ENCODE measurements around the gene ANTXR2.
"Not testable (repeated sequence)": the region's sequence is repeated elsewhere in the genome, so short reads cannot be mapped to it uniquely, and the experiment has no call there.

The ANTXR2 gene

GRCh38 chr4:79899481-79899880, 173.5 kb downstream of the ANTXR2 start:
- in situ Hi-C loops (cut with HindIII; ENCODE audit: low pct_unique_long_range_greater_than_20kb, low sequenced_read_pairs) = no loop called here
- no peak for DNase-seq (ENCODE audit: low read depth in 1 of 2, low spot score in 1 of 2)
- TF ChIP-seq JUND (IDR thresholded peaks at IDR 0.05; ENCODE audit: low read depth) = no peak

GRCh38 chr4:79898055-79898454, 175.0 kb downstream of the ANTXR2 start:
- DNase-seq (ENCODE audit: low read depth in 1 of 2, low spot score in 1 of 2) = no peak
- in situ Hi-C loops (cut with HindIII; ENCODE audit: low pct_unique_long_range_greater_than_20kb, low sequenced_read_pairs) = no loop called here
- TF ChIP-seq JUND (IDR thresholded peaks at IDR 0.05; ENCODE audit: low read depth) = no peak

DNA sequence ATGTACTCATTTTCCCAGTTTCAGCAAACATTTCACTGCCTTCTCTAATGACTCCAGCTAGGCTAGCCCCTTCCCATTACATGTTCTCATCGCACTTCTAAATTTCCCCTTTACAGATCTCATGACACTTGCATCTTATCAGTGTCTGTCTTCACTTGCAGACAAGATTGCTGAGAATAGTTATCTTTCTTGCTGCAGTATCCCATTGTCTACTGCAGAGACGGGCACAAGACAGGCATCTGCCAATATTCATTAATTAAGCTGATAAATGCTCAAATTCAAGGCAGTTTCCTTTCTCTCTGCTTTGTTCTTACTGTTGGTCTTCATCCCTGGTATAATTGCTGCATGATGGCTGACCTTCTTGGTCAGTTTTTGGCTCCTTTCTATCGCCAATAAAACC, 175.9 kb downstream of the ANTXR2 start:
- in situ Hi-C loops (cut with HindIII; ENCODE audit: low pct_unique_long_range_greater_than_20kb, low sequenced_read_pairs) = no loop called here
- no peak for DNase-seq (ENCODE audit: low read depth in 1 of 2, low spot score in 1 of 2)
- TF ChIP-seq JUND (IDR thresholded peaks at IDR 0.05; ENCODE audit: low read depth) = no peak

DNA sequence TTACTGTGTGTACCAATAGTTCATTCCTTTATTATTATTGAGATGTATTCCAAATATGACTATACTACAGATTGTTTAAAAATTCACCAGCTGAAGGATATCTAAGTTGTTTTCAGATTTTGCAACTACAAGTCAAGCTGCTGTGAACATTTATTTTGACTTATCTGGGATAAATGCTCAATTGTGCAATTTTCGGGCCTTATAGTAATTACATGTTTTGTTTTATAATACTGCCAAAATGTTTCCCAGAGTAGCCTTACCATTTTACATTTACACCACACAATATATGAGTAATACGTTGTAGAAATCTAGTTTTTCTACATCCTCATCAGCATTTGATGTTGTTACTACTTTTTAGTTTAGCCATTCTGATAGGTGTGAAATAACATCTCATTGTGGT, 179.6 kb downstream of the ANTXR2 start:
- in situ Hi-C loops (cut with HindIII; ENCODE audit: low pct_unique_long_range_greater_than_20kb, low sequenced_read_pairs) = no loop called here
- no peak for DNase-seq (ENCODE audit: low read depth in 1 of 2, low spot score in 1 of 2)
- no peak for TF ChIP-seq JUND (IDR thresholded peaks at IDR 0.05; ENCODE audit: low read depth)

GRCh38 chr4:79889026-79889425, 184.0 kb downstream of the ANTXR2 start:
- DNase-seq (ENCODE audit: low read depth in 1 of 2, low spot score in 1 of 2); in situ Hi-C loops (cut with HindIII; ENCODE audit: low pct_unique_long_range_greater_than_20kb, low sequenced_read_pairs): not testable (repeated sequence)

DNA sequence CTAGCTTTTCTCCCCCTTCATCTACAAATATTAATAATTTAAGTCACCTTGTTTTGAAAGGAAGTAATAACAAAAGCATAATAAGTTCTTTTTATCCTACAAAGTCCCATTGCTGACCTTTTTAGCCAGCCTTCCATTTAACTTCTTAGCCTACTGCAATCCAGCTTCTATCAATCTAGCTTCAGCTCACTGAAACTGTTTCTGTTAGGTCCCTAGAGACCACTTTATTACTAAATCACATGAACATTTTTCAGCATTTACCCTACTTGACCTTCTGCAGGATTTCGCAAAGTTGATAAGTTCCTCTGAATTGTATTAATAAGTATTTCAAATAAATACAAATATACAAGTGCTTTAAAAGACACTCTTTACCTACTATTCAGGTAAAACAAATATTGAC, 186.5 kb downstream of the ANTXR2 start:
- no peak for TF ChIP-seq JUND (IDR thresholded peaks at IDR 0.05; ENCODE audit: low read depth)
- in situ Hi-C loops (cut with HindIII; ENCODE audit: low pct_unique_long_range_greater_than_20kb, low sequenced_read_pairs) = no loop called here
- no peak for DNase-seq (ENCODE audit: low read depth in 1 of 2, low spot score in 1 of 2)

DNA sequence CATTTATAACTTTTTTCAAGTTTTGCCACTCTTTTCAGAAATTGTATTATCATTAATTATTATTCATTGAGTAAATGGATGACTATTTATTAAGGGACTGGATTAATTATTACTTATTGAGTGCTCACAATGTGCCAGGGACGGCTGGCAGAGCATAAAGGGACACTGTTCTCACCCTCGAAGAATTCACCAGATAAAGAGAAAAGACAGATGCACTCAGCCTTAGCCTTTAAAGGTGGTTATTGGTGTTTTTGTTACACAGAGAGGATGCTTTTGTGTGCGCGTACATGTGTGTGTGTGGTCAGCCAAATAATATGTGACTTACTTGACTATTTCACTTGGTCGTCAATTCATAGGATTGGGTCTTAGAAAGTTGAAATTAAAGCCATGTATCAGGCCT, 187.0 kb downstream of the ANTXR2 start:
- in situ Hi-C loops (cut with HindIII; ENCODE audit: low pct_unique_long_range_greater_than_20kb, low sequenced_read_pairs) = no loop called here
- TF ChIP-seq JUND (IDR thresholded peaks at IDR 0.05; ENCODE audit: low read depth) = no peak
- no peak for DNase-seq (ENCODE audit: low read depth in 1 of 2, low spot score in 1 of 2)

GRCh38 chr4:79883290-79883689, 189.7 kb downstream of the ANTXR2 start:
- TF ChIP-seq JUND (IDR thresholded peaks at IDR 0.05; ENCODE audit: low read depth) = no peak
- in situ Hi-C loops (cut with HindIII; ENCODE audit: low pct_unique_long_range_greater_than_20kb, low sequenced_read_pairs) = no loop called here
- no peak for DNase-seq (ENCODE audit: low read depth in 1 of 2, low spot score in 1 of 2)

DNA sequence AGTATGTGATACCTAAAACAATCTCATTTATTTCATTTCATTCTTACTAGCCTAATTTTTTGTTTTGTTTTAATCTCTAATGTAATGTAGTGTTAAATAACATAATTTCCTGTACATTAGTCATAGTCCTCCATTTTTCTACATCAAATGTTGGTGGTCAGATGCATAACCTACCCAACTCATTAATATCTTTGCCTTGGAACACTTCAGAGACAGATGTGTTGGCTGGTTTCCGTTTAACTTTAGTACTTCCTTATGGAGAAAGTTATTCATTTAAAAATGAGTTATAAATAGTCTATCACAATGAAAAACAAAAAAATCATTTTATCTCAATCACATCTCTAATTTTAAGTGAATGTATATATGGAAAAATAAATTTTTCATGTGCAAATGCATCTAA, 190.2 kb downstream of the ANTXR2 start:
- no peak for DNase-seq (ENCODE audit: low read depth in 1 of 2, low spot score in 1 of 2)
- TF ChIP-seq JUND (IDR thresholded peaks at IDR 0.05; ENCODE audit: low read depth) = no peak
- in situ Hi-C loops (cut with HindIII; ENCODE audit: low pct_unique_long_range_greater_than_20kb, low sequenced_read_pairs) = no loop called here

DNA sequence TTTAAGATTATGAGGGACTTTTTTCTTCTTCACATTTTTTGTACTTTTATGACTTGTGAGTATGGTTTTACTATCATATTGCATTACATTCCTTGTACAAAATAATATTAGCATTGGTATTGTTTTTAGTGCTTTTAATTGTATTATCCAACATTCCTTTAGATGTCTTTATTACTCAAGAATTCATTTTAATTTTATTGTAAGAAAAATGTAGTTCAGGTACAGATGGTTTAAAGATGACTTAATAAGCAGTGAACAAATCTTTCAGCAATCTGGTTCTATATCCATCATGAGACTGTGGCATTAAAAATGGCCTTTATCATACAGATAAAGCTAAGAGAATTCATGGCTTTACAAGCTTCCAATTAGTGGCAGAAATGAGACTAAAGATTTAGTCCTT, 191.6 kb downstream of the ANTXR2 start:
- TF ChIP-seq JUND (IDR thresholded peaks at IDR 0.05; ENCODE audit: low read depth) = no peak
- in situ Hi-C loops (cut with HindIII; ENCODE audit: low pct_unique_long_range_greater_than_20kb, low sequenced_read_pairs) = no loop called here
- no peak for DNase-seq (ENCODE audit: low read depth in 1 of 2, low spot score in 1 of 2)

DNA sequence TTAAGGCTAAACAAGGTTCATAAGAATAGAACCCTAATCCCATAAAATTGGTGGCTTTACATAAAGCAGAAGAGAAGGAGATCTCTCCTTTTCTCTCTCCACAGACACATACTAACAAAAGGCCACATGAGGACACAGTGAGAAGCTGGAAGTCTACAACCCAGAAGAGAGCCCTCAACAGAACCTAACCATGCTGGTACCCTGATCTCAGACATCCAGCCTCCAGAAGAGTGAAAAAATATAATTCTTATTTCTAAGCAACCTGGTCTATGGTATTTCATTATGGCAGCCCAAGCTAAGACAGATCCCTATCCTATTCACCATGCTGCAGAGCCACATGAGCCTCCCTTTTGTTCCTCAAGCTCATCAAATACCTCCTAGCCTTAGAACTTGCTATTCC, 195.5 kb downstream of the ANTXR2 start:
- in situ Hi-C loops (cut with HindIII; ENCODE audit: low pct_unique_long_range_greater_than_20kb, low sequenced_read_pairs) = no loop called here
- no peak for TF ChIP-seq JUND (IDR thresholded peaks at IDR 0.05; ENCODE audit: low read depth)
- DNase-seq (ENCODE audit: low read depth in 1 of 2, low spot score in 1 of 2) = no peak

GRCh38 chr4:79875344-79875899, 197.6 kb downstream of the ANTXR2 start:
- DNase-seq (ENCODE audit: low read depth in 1 of 2, low spot score in 1 of 2) = no peak
- in situ Hi-C loops (cut with HindIII; ENCODE audit: low pct_unique_long_range_greater_than_20kb, low sequenced_read_pairs) = no loop called here
- no peak for TF ChIP-seq JUND (IDR thresholded peaks at IDR 0.05; ENCODE audit: low read depth)

DNA sequence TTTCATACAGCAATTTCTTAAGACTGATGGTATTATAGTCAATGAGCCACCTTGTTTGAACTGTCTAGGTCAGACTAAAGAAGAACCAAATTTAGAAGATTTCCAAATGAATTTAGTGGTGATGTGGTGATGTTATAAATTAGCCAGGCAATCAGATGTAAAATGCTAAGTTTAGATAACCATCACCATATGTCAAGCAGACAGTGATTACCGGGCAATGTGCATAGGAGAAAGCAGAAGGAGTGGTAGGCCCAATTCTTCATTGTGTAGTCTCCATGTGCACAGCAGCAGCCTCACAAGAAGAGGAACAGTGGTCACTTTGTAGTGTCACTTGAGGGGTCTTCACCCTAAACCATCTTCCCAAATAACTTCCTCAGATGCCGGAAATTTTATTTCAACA, 198.8 kb downstream of the ANTXR2 start:
- TF ChIP-seq JUND (IDR thresholded peaks at IDR 0.05; ENCODE audit: low read depth) = no peak
- no peak for DNase-seq (ENCODE audit: low read depth in 1 of 2, low spot score in 1 of 2)
- in situ Hi-C loops (cut with HindIII; ENCODE audit: low pct_unique_long_range_greater_than_20kb, low sequenced_read_pairs) = no loop called here

DNA sequence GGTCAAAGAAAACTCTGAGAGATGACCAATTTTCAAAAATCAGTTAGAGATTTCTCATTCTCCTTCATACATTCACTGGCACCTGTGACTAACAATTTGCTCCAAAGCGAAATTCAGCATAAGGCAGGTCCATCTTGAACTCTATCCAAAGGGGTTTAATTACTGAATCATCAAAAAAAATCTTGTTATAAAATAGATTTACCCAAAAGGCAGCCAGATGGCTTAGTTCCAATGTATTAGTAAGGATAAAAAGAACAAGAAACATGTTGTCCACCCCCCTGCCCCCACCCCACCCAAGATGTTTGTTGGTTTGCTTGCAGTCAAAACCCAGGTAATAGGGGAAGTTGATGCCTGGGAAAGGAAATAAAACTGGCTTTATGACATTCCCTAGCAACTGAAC, 200.3 kb downstream of the ANTXR2 start:
- no peak for TF ChIP-seq JUND (IDR thresholded peaks at IDR 0.05; ENCODE audit: low read depth)
- in situ Hi-C loops (cut with HindIII; ENCODE audit: low pct_unique_long_range_greater_than_20kb, low sequenced_read_pairs) = no loop called here
- DNase-seq (ENCODE audit: low read depth in 1 of 2, low spot score in 1 of 2) = no peak
